SK-N-MC (cell line): ENCODE results near the gene NVL.

Experiments
- EZH2 ChIP-seq: fragments of 200-600 bp; sonication (generic); IDR thresholded peaks from one replicate; pipeline ENCODE4 v1.6.1; 2017; ENCODE audit warnings: antibody characterized with exemption
- POLR2AphosphoS5 ChIP-seq: IDR thresholded peaks from 2 replicates; pipeline ENCODE4 v1.6.1; 2012; ENCODE audit warnings: mild to moderate bottlenecking, low read depth, low read length, borderline replicate concordance

DNA sequence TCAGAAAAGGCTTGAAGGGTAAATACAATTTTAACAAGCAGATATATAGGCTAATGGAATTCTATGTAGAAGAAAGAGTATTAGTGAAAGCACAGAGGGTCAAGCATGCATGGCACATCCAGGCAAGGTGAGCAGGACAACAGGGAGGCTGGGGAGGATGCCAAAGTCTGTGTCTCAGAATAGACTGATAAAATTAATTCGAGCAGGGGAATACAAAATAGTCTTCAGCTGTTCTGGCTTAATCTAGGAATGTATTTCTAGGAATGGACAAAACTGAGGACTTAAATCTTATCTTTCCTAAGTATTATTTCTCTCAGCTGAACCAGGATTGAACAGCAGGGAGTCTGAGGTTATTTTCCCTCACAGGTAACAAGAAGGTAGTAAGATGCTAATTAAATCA is 35.2 kb downstream of the NVL start:
- TF ChIP-seq EZH2 (no peak), POLR2AphosphoS5 (no peak)
